GM21390 (cell line): ENCODE results near the gene CUL1.

ENCODE experiments used
- ATAC-seq: cut with Tn5 transposase; IDR thresholded peaks from one replicate; pipeline ENCODE4 v1.9.1; 2021; ENCODE audit not compliant: unreplicated experiment

The CUL1 gene

GRCh38 chr7:148803094-148803493 lies 104.4 kb downstream of the CUL1 start:
- no peak for ATAC-seq

GRCh38 chr7:148804343-148805235 lies 105.9 kb downstream of the CUL1 start:
- no peak for ATAC-seq

- no peak for ATAC-seq
These were observed 107.5 kb downstream of the CUL1 start for GRCh38 chr7:148806187-148806586.

- no peak for ATAC-seq
These were observed 108.7 kb downstream of the CUL1 start for GRCh38 chr7:148807436-148807835.

GRCh38 chr7:148809856-148810255 lies 111.2 kb downstream of the CUL1 start:
- ATAC-seq = no peak

GRCh38 chr7:148811892-148812291 lies 113.2 kb downstream of the CUL1 start:
- no peak for ATAC-seq

GRCh38 chr7:148813890-148814289 lies 115.2 kb downstream of the CUL1 start:
- ATAC-seq = no peak

GRCh38 chr7:148814922-148815559 lies 116.3 kb downstream of the CUL1 start:
- no peak for ATAC-seq

GRCh38 chr7:148815612-148816011 lies 116.9 kb downstream of the CUL1 start:
- no peak for ATAC-seq

- no peak for ATAC-seq
These were observed 121.1 kb downstream of the CUL1 start for GRCh38 chr7:148819697-148820360.

GRCh38 chr7:148821422-148821821 lies 122.7 kb downstream of the CUL1 start:
- ATAC-seq = no peak

- ATAC-seq = no peak
These were observed 126.2 kb downstream of the CUL1 start for GRCh38 chr7:148824864-148825263.

- ATAC-seq = no peak
These were observed 126.6 kb downstream of the CUL1 start for GRCh38 chr7:148825338-148825737.

- ATAC-seq = no peak
These were observed 130.3 kb downstream of the CUL1 start for GRCh38 chr7:148828965-148829364.

GRCh38 chr7:148830897-148831692 lies 132.4 kb downstream of the CUL1 start:
- no peak for ATAC-seq

- no peak for ATAC-seq
These were observed 133.1 kb downstream of the CUL1 start for GRCh38 chr7:148831782-148832181.

GRCh38 chr7:148834605-148835004 lies 135.9 kb downstream of the CUL1 start:
- no peak for ATAC-seq

- ATAC-seq = no peak
These were observed 137.2 kb downstream of the CUL1 start for GRCh38 chr7:148835854-148836253.

- no peak for ATAC-seq
These were observed 140.2 kb downstream of the CUL1 start for GRCh38 chr7:148838905-148839304.

- no peak for ATAC-seq
These were observed 149.4 kb downstream of the CUL1 start for GRCh38 chr7:148847815-148848734.
